A549 (cell line): ENCODE results near the gene CCR5.

Source experiments
- CBX2 ChIP-seq: fragments of 200-600 bp; sonication (generic); IDR thresholded peaks from 2 replicates; pipeline ENCODE4 v1.6.1; 2016; ENCODE audit warnings: low read depth, mild to moderate bottlenecking, borderline replicate concordance
- CEBPB ChIP-seq, 2 experiments: fragments of >200 bp in 1 of 2; sonication (Bioruptor Twin) in 1 of 2; formaldehyde crosslinking in 1 of 2; IDR thresholded peaks; 2 replicates each; pipeline ENCODE4 v1.6.1; 2012 to 2016
- FOSL2 ChIP-seq, 2 experiments: fragments of 450-650 bp in 1 of 2; fragments of >200 bp in 1 of 2; sonication (Bioruptor Twin) in 1 of 2; formaldehyde crosslinking; IDR thresholded peaks; 2 replicates each; pipeline versions ENCODE4 v1.5.0 to v1.6.1; 2016 to 2020; ENCODE audit warnings: mild to moderate bottlenecking in 1 of 2, moderate library complexity in 1 of 2
- HOXB5 ChIP-seq: fragments of 250-450 bp; sonication (Bioruptor Pico); IDR thresholded peaks from 2 replicates; pipeline ENCODE4 v1.5.0; 2020; ENCODE audit warnings: mild to moderate bottlenecking, moderate library complexity
- KDM1A ChIP-seq: fragments of 200-600 bp; sonication (generic); IDR thresholded peaks from 2 replicates; pipeline ENCODE4 v1.6.1; 2016; ENCODE audit warnings: low read depth, mild to moderate bottlenecking
- POLR2A ChIP-seq: IDR thresholded peaks from 2 replicates; pipeline ENCODE4 v1.6.1; 2012; ENCODE audit warnings: mild to moderate bottlenecking, low read length
- RNF2 ChIP-seq: fragments of 200-600 bp; sonication (generic); IDR thresholded peaks from 2 replicates; pipeline ENCODE4 v1.6.1; 2016; ENCODE audit warnings: low read depth, mild to moderate bottlenecking, antibody characterized with exemption, moderate library complexity, borderline replicate concordance
- ZC3H11A ChIP-seq: fragments of 450-650 bp; IDR thresholded peaks from 2 replicates; pipeline ENCODE4 v1.6.1; 2014; ENCODE audit warnings: antibody characterized with exemption, mild to moderate bottlenecking
- ZFP36 ChIP-seq: fragments of 450-650 bp; IDR thresholded peaks from 2 replicates; pipeline ENCODE4 v1.6.1; 2014; ENCODE audit warnings: borderline replicate concordance; ENCODE audit not compliant: partially characterized antibody
- ZSCAN20 ChIP-seq: fragments of 250-450 bp; sonication (Bioruptor Pico); IDR thresholded peaks from 2 replicates; pipeline ENCODE4 v1.8.0; 2022; ENCODE audit warnings: mild to moderate bottlenecking, moderate library complexity
- TF ChIP-seq, protein P1 (sequence below): IDR thresholded peaks from 2 replicates; pipeline ENCODE4 v1.6.1; 2012
- TF ChIP-seq, protein P2 (sequence below): fragments of >200 bp; sonication (Bioruptor Twin); formaldehyde crosslinking; IDR thresholded peaks from 3 replicates; pipeline ENCODE4 v1.5.1; 2016
- TF ChIP-seq, protein P3 (sequence below): fragments of 450-650 bp; IDR thresholded peaks from 2 replicates; pipeline ENCODE4 v1.6.1; 2014; ENCODE audit warnings: antibody characterized with exemption

DNA sequence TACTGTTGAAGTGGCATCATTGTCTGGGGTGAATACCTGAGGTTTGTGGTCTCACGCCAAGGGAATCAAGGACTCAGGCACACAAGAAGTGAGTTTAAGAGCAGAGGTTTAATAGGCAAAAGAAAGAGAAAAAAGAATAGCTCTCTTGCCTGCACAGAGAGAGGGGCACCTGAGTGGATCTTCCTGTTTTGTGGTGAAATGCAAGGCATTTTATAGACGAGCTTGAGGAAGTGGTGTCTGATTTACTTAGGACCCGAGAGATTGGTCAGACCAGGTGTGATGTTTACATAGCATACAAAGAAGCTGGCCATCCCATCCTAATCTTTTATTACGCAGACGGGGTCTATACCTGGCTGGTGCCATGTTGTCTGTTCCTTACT lies 13.2 kb downstream of the CCR5 start:
- no peak for TF ChIP-seq CEBPB (IDR thresholded peaks at IDR 0.05)
- TF ChIP-seq KDM1A: no peak
- TF ChIP-seq, protein P1, sequence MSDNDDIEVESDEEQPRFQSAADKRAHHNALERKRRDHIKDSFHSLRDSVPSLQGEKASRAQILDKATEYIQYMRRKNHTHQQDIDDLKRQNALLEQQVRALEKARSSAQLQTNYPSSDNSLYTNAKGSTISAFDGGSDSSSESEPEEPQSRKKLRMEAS: no peak
- TF ChIP-seq ZC3H11A: no peak
- TF ChIP-seq FOSL2 (IDR thresholded peaks at IDR 0.05): no peak
- TF ChIP-seq FOSL2 (CRISPR knock-in tag; IDR thresholded peaks at IDR 0.05): no peak
- TF ChIP-seq RNF2: no peak
- TF ChIP-seq ZSCAN20 (CRISPR knock-in tag): no peak
- TF ChIP-seq CBX2: no peak
- no peak for TF ChIP-seq POLR2A
- TF ChIP-seq, protein P2, sequence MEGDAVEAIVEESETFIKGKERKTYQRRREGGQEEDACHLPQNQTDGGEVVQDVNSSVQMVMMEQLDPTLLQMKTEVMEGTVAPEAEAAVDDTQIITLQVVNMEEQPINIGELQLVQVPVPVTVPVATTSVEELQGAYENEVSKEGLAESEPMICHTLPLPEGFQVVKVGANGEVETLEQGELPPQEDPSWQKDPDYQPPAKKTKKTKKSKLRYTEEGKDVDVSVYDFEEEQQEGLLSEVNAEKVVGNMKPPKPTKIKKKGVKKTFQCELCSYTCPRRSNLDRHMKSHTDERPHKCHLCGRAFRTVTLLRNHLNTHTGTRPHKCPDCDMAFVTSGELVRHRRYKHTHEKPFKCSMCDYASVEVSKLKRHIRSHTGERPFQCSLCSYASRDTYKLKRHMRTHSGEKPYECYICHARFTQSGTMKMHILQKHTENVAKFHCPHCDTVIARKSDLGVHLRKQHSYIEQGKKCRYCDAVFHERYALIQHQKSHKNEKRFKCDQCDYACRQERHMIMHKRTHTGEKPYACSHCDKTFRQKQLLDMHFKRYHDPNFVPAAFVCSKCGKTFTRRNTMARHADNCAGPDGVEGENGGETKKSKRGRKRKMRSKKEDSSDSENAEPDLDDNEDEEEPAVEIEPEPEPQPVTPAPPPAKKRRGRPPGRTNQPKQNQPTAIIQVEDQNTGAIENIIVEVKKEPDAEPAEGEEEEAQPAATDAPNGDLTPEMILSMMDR: no peak
- TF ChIP-seq ZFP36: no peak
- no peak for TF ChIP-seq HOXB5
- TF ChIP-seq, protein P3, sequence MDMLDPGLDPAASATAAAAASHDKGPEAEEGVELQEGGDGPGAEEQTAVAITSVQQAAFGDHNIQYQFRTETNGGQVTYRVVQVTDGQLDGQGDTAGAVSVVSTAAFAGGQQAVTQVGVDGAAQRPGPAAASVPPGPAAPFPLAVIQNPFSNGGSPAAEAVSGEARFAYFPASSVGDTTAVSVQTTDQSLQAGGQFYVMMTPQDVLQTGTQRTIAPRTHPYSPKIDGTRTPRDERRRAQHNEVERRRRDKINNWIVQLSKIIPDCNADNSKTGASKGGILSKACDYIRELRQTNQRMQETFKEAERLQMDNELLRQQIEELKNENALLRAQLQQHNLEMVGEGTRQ: no peak
